NK-92 treated with Interleukin-12 subunit alpha and Interleukin-12 subunit beta, amount 100 ng/mL, for 24 hours (cell line): Measurements from ENCODE around the gene RNF10.
"Not testable (repeated sequence)": the region's sequence is repeated elsewhere in the genome, so short reads cannot be mapped to it uniquely, and the experiment has no call there.

Experiments
- DNase-seq: peaks from one replicate; lab custom pipeline; 2025; lab: John Stamatoyannopoulos, UW

The RNF10 gene

DNA sequence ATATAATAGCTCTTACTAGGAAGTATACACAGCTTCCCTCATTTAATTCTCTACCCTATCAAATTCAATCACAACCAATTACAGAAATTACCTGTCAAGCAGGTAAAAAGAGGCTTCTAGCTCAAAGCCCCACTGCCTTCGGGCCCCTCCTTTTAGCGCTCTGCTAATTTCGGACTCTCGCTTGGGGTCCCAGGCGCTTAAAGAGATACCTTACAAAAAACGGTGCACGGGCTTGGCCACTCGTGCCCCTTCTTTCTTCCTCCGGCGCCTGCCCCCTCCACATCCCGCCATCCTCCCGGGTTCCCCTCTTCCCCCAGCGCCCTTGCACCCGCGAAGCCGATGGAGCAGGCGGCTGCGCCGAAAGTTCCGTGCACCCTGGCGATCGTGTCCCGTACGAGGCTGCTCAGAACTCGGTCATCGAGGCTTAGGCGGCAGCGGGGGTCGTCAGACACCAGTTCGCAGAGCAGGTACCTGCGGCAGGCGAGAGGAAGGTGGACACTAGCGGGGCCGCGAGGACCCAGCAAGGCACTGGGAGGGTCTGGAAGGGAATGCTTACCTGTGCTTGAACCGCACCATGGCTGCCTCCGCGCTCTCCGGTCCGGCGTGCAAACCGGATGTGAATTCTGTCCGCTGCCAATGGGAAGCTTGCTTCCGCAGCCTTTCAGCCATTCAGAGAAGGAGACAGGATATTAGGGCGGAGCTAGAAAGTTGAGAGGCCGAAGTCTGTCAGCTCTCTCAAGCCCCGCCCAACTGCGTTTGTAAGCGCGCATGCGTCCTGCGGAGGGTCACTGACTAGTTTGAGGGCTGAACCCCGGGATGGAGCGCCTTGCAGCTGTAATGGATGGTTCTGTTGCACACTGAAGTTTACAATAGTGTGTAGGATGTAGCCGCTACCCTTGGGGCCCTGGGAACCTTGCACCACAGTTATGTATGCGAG is 46.9 kb downstream of the RNF10 start, which contains the start of gene POP5:
Gene POP5 (minus strand): TSS at position 616 of the 937 bp plus-strand sequence. CDS start 40 bp downstream, at position 576.
- DNase-seq, result peak; percentile 90

DNA sequence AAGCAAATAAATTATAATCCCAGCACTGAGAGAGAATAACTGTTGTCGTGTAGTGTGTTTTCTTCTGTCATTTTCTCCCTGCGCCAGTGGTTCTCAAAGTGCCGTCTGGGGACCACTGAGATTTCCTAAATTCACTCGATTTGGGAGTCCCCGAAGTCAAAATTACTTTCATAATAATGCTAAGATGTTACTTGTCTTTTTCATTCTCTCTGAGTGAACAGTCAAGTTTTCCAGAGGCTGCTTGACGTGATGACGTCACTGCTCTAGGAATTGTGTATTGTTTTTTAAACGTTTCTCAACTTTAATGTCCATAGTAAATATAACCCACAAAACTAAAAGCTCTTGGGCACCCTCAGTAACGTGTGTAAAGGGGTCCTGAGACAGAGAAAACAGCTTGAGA is 47.8 kb downstream of the RNF10 start:
- DNase-seq, result no peak

GRCh38 chr12:120583478-120584030 is 49.4 kb downstream of the RNF10 start:
- DNase-seq, result peak; percentile 50

- no peak for DNase-seq
Observed at GRCh38 chr12:120584343-120585149, 50.4 kb downstream of the RNF10 start.

DNA sequence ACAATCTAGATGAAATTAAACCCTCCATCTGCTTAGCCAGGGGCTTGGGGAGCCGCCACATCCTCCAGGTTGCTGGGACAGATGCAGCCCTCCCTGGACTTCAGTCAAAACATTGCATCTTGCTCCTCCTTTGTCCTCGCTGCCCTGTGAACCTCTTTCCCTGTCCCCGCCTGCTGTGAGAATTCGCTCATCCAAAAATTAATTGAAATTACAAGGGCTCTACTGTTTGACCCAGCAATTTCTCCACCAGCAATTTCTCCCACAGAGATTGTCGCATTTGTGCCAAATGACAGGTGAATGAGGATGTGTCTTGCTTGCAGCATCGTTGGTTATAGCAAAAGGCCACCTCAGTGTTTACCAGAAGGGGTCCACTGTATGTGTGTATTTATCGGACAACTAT is 52.0 kb downstream of the RNF10 start:
- DNase-seq, result no peak

- no peak for DNase-seq
Observed at GRCh38 chr12:120586860-120587259, 52.7 kb downstream of the RNF10 start.

GRCh38 chr12:120588371-120588770 is 54.2 kb downstream of the RNF10 start:
- DNase-seq, result no peak

DNA sequence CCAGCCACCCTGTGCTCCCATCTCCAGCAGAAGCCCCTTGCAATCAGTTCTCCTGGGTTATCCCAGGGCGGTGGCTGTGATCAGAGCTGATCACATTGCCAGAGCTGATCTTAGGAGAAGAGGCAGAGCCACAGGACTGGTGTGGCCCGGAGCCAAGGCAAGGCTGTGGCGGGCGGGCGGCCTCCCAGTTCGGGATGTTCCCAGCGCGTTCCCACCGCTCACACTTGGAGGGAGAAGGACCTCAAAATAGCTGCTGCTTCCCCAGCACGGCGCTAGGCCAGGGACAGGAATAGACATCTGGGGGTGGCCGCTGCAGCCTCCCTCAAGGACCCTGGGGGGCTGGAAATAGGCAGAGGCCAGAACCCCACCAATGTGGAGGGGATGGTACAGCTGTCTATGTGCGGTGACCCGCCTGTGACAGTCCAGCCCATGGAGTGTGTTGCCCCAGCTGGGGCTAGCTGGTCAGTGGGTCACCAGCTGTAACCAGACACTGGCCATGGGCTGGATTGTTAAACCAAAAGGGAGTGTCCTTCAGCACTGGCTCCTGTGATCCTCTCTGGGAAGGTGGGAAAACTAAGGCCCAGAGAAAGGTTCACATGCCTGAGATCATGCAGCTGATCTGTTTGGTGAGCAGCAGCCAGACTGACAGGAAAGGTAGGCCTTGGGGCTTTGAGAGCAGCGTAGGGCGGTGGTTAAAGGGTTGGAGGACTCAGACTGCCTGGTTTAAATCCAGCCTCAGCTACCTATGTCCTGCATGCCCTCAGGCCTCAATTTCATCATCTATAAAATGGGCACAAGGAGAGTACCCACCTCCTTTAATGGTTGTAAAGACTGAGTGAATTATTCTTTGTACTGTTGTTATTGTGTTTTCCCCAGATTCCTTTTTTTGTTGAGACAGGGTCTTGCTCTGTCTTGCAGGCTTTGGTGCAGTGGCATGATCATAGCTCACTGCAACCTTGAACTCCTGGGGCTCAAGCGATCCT is 55.1 kb downstream of the RNF10 start:
- no peak for DNase-seq

GRCh38 chr12:120590741-120591407 is 56.7 kb downstream of the RNF10 start:
- no peak for DNase-seq

DNA sequence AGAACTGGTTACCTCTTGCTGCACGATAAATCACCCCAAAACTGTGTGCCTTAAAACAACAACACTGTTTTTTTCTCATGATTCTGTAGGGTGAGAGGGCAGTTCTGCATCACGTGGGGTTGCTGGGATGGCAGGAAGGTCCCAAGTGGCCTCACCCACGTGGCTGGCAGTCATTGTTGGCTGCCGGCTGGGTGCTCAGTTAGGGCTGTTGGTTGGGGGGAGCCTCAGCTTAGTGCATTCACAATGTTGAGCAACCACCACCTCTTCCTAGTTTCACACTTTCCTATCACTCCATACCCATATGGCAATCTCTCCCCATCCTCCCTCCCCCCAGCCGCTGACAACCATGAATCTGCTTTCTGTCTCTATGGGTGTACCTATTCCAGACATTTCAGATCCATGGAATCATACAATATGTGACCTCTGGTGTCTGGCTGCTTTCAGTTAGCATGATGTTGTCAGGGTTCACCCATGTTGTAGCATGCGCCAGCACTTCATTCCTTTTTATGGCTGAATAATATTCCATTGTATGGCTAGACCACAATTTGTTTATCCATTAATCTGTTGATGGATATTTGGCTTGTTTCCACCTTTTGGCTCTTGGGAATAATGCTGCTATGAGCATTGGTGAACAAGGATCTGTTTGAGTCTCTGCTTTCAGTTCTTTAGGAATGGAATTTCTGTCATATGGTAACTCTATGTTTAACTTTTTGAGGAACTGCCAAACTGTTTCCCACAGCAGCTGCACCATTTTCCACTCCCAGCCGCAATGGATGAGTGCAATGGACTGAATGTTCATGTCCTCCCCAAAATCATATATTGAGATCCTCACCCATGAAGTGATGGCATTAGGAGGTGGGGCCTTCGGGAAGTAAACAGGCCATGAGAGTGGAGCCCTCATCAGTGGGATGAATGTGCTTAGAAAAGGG is 58.2 kb downstream of the RNF10 start:
- no peak for DNase-seq

DNA sequence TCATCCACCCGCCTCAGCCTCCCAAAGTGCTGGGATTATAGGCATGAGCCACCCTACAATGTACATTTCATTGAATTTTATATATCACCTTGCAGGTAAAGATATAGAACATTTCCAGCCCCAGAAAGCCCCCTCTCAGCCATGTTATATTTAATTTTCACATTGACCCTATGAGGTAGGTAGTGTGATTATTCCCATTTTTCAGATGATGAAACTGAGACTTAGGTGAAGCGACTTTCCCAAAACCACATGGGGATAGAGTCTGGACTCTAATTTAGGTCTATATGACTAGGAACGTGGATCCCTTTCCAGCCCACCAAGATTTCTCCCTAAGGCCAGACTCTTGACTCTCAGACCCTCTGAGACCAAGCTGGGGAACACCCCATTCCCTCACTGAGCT is 62.7 kb downstream of the RNF10 start:
- no peak for DNase-seq

DNA sequence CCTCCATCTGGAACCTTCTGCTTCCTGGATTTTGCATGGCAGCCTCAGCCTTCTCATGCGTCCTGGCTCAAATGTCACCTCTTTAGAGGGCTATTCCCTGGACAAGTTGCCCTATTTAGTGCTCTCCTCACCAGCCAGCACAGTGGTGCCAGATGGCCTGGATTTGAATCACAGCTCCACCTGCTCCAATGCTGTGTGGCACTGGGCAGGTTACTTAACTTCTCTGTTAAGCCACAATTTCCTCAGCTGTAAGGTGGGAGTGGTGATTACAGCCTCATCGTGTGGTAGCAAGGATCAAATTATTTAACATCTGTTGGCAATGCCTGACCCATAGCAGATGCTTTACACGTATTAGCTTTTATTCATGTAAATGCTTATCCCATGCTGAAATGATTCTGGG is 63.7 kb downstream of the RNF10 start:
- DNase-seq, result no peak

- peak; percentile 28 for DNase-seq
Observed at GRCh38 chr12:120598674-120599463, 64.7 kb downstream of the RNF10 start.

GRCh38 chr12:120599672-120600552 is 65.8 kb downstream of the RNF10 start:
- no peak for DNase-seq

- DNase-seq, result not testable (repeated sequence)
Observed at GRCh38 chr12:120602416-120602815, 68.3 kb downstream of the RNF10 start.

GRCh38 chr12:120610560-120610959 is 76.4 kb downstream of the RNF10 start:
- DNase-seq, result no peak

GRCh38 chr12:120611534-120611933 is 77.4 kb downstream of the RNF10 start:
- not testable (repeated sequence) for DNase-seq

DNA sequence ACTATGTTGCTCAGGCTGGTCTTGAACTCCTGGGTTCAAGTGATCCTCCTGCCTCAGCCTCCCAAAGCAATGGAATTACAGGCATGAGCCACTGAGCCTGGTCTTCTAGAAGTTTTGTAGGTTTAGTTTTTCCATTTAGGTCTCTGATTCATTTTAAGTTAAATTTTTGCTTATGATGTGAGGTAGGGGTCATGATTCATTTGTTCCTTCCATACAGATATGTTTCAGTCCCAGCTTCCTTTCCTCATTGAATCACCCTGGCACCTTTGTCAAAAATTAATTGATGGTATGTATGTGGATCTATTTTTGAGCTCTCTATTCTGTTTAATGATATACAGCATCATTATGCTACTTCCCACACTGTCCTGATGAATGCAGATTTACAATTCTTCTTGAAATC is 80.7 kb downstream of the RNF10 start:
- DNase-seq, result no peak
